Suprapubic skin (tissue), 4 donors: ENCODE data around the gene GALNT4. TPM values are rescaled to one million over a fixed set of nuclear protein-coding genes. Genes with fewer than 3 reads are reported as not detected.

Experiments
- DNase-seq, 2 donors: peaks; one replicate each; pipeline ENCODE4 v3.0.0-alpha.2; 2019; ENCODE audit warnings: low spot score in 2 of 2
- H3K27ac ChIP-seq: fragments of 200-600 bp; sonication (generic); one replicate; pipeline ENCODE4 v1.5.1; 2019
- H3K27me3 ChIP-seq: fragments of 200-600 bp; sonication (generic); one replicate; pipeline ENCODE4 v1.5.1; 2019
- H3K36me3 ChIP-seq: fragments of 200-600 bp; sonication (generic); one replicate; pipeline ENCODE4 v1.5.1; 2019
- H3K4me1 ChIP-seq: fragments of 200-600 bp; sonication (generic); one replicate; pipeline ENCODE4 v1.5.1; 2019
- H3K4me3 ChIP-seq: fragments of 200-600 bp; sonication (generic); one replicate; pipeline ENCODE4 v1.5.1; 2019; ENCODE audit warnings: mild to moderate bottlenecking
- H3K9me3 ChIP-seq: fragments of 200-600 bp; sonication (generic); one replicate; pipeline ENCODE4 v1.5.1; 2019
- EP300 ChIP-seq: sonication (generic); formaldehyde crosslinking; IDR thresholded peaks from one replicate; pipeline ENCODE4 v1.6.1; 2017; ENCODE audit warnings: antibody characterized with exemption
- POLR2A ChIP-seq, 2 donors: fragments of 450-650 bp; IDR thresholded peaks; one replicate each; pipeline ENCODE4 v1.6.1; 2017; ENCODE audit warnings: antibody characterized with exemption in 2 of 2, mild to moderate bottlenecking in 2 of 2, moderate library complexity in 2 of 2
- POLR2AphosphoS5 ChIP-seq, 3 donors: sonication (generic); formaldehyde crosslinking; IDR thresholded peaks; one replicate each; pipeline ENCODE4 v1.6.1; 2017; ENCODE audit warnings: antibody characterized with exemption in 3 of 3
- WGBS: methylation state at CpG from one replicate; pipeline ENCODE4 v1.1.5; 2018; 5-methylcytosine and 5-hydroxymethylcytosine counted together
- total RNA-seq, 4 donors: library from RNA; depleted of rRNA; stranded (reverse); fragments of >200 nt; gene quantifications; one replicate each; pipeline ENCODE4 v1.1.0, GENCODE V29; 2016
- TF ChIP-seq, protein P1 (sequence below), 2 donors: fragments of 200-600 bp in 1 of 2; fragments of 450-650 bp in 1 of 2; sonication (generic) in 1 of 2; IDR thresholded peaks; one replicate each; pipeline ENCODE4 v1.5.1; 2016 to 2019; ENCODE audit warnings: antibody characterized with exemption in 2 of 2, mild to moderate bottlenecking in 1 of 2, moderate library complexity in 1 of 2

GALNT4 gene
- total RNA-seq, 4 donors from 2014 or later = 3.9 to 5.6 (median 4.9) TPM

DNA sequence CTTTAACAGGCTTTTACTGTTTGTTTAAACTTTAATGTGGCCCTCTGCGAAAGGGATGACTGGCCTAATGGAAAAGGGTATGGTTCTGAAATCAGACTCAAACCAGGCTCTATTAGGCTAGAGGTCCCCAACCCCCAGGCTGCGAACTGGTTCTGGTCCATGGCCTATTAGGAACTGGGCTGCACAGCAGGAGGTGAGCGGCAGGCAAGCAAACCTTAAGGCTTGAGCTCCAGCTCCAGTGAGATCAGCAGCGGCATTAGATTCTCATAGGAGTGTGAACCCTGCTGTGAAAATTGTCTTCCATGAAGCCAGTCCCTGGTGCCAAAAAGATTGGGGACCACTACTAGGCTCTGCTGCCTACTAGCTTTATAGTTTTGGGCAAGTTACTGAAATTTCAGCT lies 11.1 kb downstream of the GALNT4 start:
- TF ChIP-seq POLR2AphosphoS5 (IDR thresholded peaks at IDR 0.05) (no peak), POLR2A (IDR thresholded peaks at IDR 0.05) (no peak)
- TF ChIP-seq, protein P1, sequence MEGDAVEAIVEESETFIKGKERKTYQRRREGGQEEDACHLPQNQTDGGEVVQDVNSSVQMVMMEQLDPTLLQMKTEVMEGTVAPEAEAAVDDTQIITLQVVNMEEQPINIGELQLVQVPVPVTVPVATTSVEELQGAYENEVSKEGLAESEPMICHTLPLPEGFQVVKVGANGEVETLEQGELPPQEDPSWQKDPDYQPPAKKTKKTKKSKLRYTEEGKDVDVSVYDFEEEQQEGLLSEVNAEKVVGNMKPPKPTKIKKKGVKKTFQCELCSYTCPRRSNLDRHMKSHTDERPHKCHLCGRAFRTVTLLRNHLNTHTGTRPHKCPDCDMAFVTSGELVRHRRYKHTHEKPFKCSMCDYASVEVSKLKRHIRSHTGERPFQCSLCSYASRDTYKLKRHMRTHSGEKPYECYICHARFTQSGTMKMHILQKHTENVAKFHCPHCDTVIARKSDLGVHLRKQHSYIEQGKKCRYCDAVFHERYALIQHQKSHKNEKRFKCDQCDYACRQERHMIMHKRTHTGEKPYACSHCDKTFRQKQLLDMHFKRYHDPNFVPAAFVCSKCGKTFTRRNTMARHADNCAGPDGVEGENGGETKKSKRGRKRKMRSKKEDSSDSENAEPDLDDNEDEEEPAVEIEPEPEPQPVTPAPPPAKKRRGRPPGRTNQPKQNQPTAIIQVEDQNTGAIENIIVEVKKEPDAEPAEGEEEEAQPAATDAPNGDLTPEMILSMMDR (IDR thresholded peaks at IDR 0.05) = no peak
- WGBS = 96% methylated on average over 4 of the region's 4 CpGs
- H3K4me3 ChIP-seq = no peak overlapping the region
- H3K9me3 ChIP-seq = no peaks in the 10 kb centered on the region
- H3K36me3 ChIP-seq = no peaks in the 10 kb centered on the region
- no peak overlapping the region for H3K27ac ChIP-seq
- no peaks in the 10 kb centered on the region for H3K4me1 ChIP-seq
- no peak for DNase-seq
- H3K27me3 ChIP-seq = no peaks in the 10 kb centered on the region

DNA sequence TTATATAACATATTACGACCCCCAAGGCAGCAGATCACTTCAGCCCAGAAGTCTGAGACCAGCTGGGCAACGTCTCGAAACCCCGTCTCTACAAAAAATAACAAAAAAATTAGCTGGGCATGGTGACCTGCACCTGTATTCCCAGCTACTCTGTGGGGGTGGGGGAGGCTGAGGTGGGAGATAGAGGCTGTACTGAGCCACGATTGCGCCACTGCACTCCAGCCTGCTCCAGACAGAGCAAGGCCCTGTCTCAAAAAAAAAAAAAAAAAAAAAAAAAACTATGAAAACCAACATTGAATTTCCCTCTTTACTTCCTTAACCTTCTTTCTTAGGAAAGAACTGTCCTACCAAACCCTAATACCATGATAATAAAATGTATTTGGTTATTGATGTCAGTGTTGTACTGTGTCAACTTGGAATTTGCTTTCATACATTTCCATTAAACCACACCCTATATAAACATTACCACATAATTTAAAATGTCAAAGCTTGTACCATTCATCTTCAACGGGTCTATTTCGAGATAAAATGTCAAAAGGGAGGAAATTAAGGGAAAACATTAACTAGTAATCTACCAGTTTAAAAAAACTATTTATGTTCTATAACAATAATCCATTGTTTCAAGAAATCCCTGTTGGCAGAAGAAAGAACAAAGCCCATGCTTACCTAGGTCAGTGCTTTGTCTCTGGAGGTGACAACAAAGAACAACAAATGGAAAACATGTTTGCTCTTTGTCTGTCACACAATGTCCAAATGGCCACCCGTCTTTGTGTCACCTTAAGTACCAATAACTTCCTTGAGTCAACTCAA lies 17.4 kb downstream of the GALNT4 start:
- Histone ChIP-seq H3K27me3 (no peaks in the 10 kb centered on the region), H3K36me3 (no peaks in the 10 kb centered on the region), H3K4me3 (no peak overlapping the region), H3K27ac (no peak overlapping the region), H3K4me1 (no peaks in the 10 kb centered on the region), H3K9me3 (no peaks in the 10 kb centered on the region)
- 70% methylated on average over 9 of the region's 9 CpGs for WGBS
- DNase-seq = no peak
- TF ChIP-seq POLR2AphosphoS5 (IDR thresholded peaks at IDR 0.05) (no peak), EP300 (no peak), POLR2A (IDR thresholded peaks at IDR 0.05) (no peak)
- TF ChIP-seq, protein P1 (IDR thresholded peaks at IDR 0.05) = no peak

DNA sequence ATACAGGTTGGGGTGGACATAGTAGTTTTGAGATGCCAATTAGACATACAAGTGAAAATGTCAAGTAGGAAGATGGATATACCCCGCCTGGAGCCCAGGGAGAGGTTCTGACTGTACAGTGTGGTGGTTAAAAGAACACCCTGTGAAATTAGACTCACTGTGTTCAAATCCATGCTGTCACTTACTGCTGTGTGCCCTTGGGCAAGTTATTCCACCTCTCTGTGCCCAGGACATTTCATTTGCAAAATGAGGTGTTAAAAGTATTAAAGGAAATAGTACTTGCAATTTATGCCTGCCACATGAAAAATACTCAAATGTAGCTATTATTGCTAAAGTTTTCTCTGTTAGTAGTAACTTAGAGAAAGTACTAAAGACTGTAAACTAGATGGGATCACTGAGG lies 18.5 kb downstream of the GALNT4 start:
- 100% methylated on average over 1 of the region's 1 CpG for WGBS
- no peaks in the 10 kb centered on the region for H3K27me3 ChIP-seq
- H3K36me3 ChIP-seq = no peaks in the 10 kb centered on the region
- no peak overlapping the region for H3K4me3 ChIP-seq
- no peaks in the 10 kb centered on the region for H3K4me1 ChIP-seq
- H3K9me3 ChIP-seq = no peaks in the 10 kb centered on the region
- H3K27ac ChIP-seq = no peak overlapping the region
- DNase-seq = no peak
- TF ChIP-seq EP300 (no peak), POLR2A (IDR thresholded peaks at IDR 0.05) (no peak), POLR2AphosphoS5 (IDR thresholded peaks at IDR 0.05) (no peak)
- TF ChIP-seq, protein P1 (IDR thresholded peaks at IDR 0.05) = no peak

DNA sequence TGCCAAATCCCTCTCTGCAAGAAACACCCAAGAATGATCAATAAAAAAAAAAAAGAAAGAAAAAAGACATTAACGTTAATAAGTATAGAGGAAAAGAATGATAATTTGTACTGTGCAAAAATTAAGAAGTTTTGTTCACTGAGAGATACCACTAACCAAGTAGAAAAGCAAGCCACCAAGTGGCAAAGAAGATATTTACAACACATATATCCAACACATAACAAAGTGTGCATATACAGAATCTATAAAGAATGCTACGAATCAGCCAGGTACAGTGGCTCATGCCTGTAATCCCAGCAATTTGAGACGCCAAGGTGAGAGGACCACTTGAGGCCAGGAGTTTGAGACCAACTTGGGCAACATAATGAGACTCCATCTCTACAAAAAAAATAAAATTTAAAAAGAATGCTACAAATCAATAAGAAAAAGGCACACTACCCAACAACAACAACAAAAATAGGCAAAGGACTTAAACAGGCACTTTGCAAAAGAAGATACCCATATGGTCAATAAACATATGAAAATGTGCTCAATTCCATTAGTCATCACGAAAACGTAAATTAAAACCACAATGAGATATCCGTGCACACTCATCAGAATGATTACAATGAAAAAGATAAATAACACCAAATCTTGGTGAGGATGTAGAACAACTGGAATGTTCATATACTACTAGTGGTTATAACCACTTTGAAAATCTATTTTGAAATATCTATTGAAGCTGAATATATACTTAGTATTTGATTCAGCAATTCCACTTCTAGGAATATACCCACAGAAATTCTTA lies 19.8 kb downstream of the GALNT4 start:
- no peaks in the 10 kb centered on the region for H3K27me3 ChIP-seq
- TF ChIP-seq, protein P1 (IDR thresholded peaks at IDR 0.05) = no peak
- TF ChIP-seq POLR2A (IDR thresholded peaks at IDR 0.05) (no peak), EP300 (no peak), POLR2AphosphoS5 (IDR thresholded peaks at IDR 0.05) (no peak)
- no peak overlapping the region for H3K27ac ChIP-seq
- H3K9me3 ChIP-seq = no peaks in the 10 kb centered on the region
- H3K36me3 ChIP-seq = no peaks in the 10 kb centered on the region
- H3K4me3 ChIP-seq = no peak overlapping the region
- 90% methylated on average over 6 of the region's 6 CpGs for WGBS
- no peak for DNase-seq
- H3K4me1 ChIP-seq = no peaks in the 10 kb centered on the region

DNA sequence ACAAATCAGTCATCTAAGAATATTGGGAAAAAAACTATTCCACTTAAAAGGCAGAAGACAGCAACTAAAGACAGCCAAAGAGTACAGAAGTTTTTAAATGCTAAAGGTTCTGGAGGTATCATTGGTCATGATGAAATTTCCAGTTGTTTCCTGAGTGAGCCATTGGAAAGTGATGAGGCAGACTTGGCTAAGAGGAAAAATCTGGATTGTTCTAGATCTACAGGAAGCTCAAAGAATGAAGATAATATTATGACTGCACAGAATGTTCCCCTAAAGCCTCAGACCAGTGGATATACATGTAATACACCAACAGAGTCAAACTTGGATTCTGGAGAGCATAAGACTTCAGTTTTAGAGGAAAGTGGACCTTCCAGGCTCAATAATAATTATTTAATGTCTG lies 22.8 kb downstream of the GALNT4 start:
- H3K9me3 ChIP-seq = no peaks in the 10 kb centered on the region
- H3K4me3 ChIP-seq = no peak overlapping the region
- no peaks in the 10 kb centered on the region for H3K4me1 ChIP-seq
- H3K27ac ChIP-seq = no peak overlapping the region
- H3K36me3 ChIP-seq = no peaks in the 10 kb centered on the region
- TF ChIP-seq POLR2AphosphoS5 (IDR thresholded peaks at IDR 0.05) (no peak), POLR2A (IDR thresholded peaks at IDR 0.05) (no peak), EP300 (no peak)
- TF ChIP-seq, protein P1 (IDR thresholded peaks at IDR 0.05) = no peak
- no peak for DNase-seq
- H3K27me3 ChIP-seq = no peaks in the 10 kb centered on the region
